ENCODE data around the gene DENND2C. TPM values are rescaled to one million over a fixed set of nuclear protein-coding genes. Genes with fewer than 3 reads are reported as not detected.

Gene DENND2C
- total RNA-seq, 4 donors from 2014 or later, result 2.3 to 3.7 (median 2.8) TPM

GRCh38 chr1:114587203-114587991 is 82.5 kb downstream of the DENND2C start:
- TF ChIP-seq CTCF (IDR thresholded peaks at IDR 0.05; ENCODE audit: low read depth), result no peak

- no peak for TF ChIP-seq CTCF (IDR thresholded peaks at IDR 0.05; ENCODE audit: low read depth)
Measured at GRCh38 chr1:114586513-114587047, 83.3 kb downstream of the DENND2C start.

- TF ChIP-seq CTCF (IDR thresholded peaks at IDR 0.05; ENCODE audit: low read depth), result no peak
Measured at GRCh38 chr1:114585231-114585630, 84.6 kb downstream of the DENND2C start.

GRCh38 chr1:114581335-114582287 is 88.2 kb downstream of the DENND2C start, which contains the start of gene BCAS2:
BCAS2 (minus strand) TSS chr1:114581615; CDS start chr1:114581591, 24 bp downstream.
- TF ChIP-seq CTCF (IDR thresholded peaks at IDR 0.05; ENCODE audit: low read depth), result no peak

GRCh38 chr1:114574365-114574764 is 95.5 kb downstream of the DENND2C start:
- TF ChIP-seq CTCF (IDR thresholded peaks at IDR 0.05; ENCODE audit: low read depth), result no peak

GRCh38 chr1:114564141-114564540 is 105.7 kb downstream of the DENND2C start:
- TF ChIP-seq CTCF (IDR thresholded peaks at IDR 0.05; ENCODE audit: low read depth), result no peak

- TF ChIP-seq CTCF (IDR thresholded peaks at IDR 0.05; ENCODE audit: low read depth), result no peak
Measured at GRCh38 chr1:114561333-114561732, 108.5 kb downstream of the DENND2C start.

Data from subcutaneous adipose tissue (tissue), 4 donors.